Astrocyte of the spinal cord (primary cell): ENCODE data around the gene TBCA.

Experiments
- DNase-seq: peaks from one replicate; pipeline ENCODE4 v3.0.0; 2011; ENCODE audit warnings: low read depth, low spot score
- H3K4me3 ChIP-seq: 2 replicates; pipeline ENCODE4 v1.5.1; 2011; ENCODE audit warnings: low read depth, mild to moderate bottlenecking, low read length, moderate library complexity
- in situ Hi-C: cut with HindIII; loops from 2 replicates; pipeline ENCODE4 v1.10.0; 2017; ENCODE audit warnings: low sequenced_read_pairs
- TF ChIP-seq, protein P1 (sequence below): IDR thresholded peaks from 2 replicates; pipeline ENCODE4 v1.5.1; 2012; ENCODE audit warnings: low read depth, mild to moderate bottlenecking, low read length, inconsistent platforms

The TBCA gene

DNA sequence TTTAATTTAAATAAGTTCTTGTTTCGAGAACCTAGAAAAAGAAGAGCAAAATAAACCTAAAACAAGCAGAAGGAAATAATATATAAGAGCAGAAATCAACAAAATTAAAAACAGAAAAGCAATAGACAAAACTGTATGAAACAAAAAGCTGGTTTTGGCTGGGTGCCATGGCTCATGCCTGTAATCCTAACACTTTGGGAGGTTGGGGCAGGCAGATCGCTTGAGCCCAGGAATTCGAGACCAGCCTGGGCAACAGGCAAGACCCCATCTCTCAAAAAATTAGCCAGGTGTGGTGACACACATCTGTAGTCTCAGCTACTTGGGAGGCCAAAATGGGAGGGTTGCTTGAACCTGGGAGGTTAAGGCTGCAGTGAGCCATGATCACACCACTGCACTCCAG lies 78.4 kb downstream of the TBCA start:
- DNase-seq, result no peak
- no peak overlapping the region for H3K4me3 ChIP-seq
- TF ChIP-seq, protein P1, sequence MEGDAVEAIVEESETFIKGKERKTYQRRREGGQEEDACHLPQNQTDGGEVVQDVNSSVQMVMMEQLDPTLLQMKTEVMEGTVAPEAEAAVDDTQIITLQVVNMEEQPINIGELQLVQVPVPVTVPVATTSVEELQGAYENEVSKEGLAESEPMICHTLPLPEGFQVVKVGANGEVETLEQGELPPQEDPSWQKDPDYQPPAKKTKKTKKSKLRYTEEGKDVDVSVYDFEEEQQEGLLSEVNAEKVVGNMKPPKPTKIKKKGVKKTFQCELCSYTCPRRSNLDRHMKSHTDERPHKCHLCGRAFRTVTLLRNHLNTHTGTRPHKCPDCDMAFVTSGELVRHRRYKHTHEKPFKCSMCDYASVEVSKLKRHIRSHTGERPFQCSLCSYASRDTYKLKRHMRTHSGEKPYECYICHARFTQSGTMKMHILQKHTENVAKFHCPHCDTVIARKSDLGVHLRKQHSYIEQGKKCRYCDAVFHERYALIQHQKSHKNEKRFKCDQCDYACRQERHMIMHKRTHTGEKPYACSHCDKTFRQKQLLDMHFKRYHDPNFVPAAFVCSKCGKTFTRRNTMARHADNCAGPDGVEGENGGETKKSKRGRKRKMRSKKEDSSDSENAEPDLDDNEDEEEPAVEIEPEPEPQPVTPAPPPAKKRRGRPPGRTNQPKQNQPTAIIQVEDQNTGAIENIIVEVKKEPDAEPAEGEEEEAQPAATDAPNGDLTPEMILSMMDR, result no peak
- in situ Hi-C loops, result no loop called here

DNA sequence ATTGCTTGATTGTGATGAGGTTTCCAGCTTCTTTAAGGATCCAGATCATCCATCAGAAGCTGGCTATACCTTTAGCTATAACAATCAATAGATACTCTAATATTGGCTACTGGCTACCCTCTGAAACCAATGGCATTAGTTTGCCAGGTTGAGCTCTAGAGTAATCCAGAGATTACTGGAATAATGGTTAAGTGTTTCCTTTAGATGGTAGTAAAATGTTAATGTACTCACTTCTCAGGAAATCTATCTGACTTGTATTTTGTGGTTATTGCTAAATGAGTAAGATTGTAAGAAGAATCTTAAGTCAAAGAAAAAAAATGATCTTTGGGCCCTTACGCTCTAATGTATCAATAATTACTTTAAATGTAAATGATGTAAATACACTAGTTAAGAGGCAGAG lies 80.0 kb downstream of the TBCA start:
- no peak overlapping the region for H3K4me3 ChIP-seq
- in situ Hi-C loops, result no loop called here
- no peak for DNase-seq
- TF ChIP-seq, protein P1, result no peak

DNA sequence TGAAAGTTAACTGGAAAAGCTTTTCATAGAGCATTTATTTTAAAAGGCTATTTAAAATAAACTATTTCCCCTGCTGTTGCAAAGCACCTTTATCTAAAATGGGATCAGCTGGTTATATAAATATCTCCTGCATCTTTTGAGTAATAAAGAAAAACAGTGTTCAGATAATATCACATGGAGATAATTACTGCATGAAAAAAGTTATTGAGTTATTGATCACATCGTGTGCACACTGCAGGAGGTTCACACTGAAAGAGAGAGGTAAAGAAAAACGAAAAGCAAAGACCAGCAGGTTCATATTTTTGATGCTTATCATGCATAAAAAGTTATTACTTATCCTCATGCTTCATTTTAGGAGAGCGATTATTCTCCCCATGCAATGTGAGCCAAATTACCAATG lies 82.2 kb downstream of the TBCA start:
- H3K4me3 ChIP-seq, result no peak overlapping the region
- TF ChIP-seq, protein P1, result no peak
- no peak for DNase-seq
- in situ Hi-C loops, result no loop called here

DNA sequence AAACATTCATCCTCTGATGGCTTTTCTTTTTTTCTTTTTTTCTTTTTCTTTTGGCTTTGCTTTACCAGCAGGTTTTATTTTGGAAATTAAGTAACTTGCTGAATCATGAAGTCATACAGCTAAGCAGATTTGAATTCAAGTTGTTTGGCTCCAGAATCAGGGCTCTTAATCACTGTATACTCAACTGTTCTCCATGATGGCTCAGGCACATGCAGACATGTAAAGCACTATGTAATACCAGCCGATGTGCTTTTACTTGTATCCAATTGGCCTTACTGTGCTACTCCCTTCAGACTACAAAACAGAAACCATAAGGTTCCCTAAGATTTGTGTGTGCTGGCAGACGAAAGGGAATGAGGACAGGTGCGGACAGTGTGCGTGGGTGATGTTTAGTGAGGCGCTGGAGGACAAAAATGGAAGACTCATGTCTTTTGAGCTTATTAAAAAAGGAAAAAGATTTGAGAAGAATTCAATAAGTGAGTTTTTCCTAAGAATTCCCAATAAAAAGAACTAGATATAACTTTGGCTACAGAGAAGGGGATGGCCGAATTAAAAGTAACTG lies 92.9 kb downstream of the TBCA start:
- H3K4me3 ChIP-seq, result no peak overlapping the region
- in situ Hi-C loops, result no loop called here
- TF ChIP-seq, protein P1, result no peak
- no peak for DNase-seq

DNA sequence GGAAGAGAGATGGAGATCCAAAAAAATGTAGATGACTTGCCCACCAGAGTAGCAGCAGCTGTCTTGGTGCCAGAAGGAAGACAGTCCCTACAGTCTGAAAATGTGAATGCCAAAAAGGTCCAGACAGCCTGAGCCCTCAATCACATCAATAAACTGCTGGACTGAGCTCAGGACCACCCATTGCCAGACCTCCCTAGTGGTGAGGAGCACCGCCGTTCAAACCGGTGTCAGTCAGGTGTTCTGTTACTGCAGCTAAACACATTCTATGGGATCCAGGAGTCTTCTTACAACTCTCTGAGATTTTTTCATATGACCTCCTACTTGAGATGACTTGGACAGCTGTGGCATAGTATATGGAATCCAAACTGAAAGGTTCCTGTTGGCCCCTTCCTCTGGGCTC lies 105.6 kb downstream of the TBCA start:
- in situ Hi-C loops, result no loop called here
- TF ChIP-seq, protein P1, result no peak
- H3K4me3 ChIP-seq, result no peak overlapping the region
- DNase-seq, result no peak

DNA sequence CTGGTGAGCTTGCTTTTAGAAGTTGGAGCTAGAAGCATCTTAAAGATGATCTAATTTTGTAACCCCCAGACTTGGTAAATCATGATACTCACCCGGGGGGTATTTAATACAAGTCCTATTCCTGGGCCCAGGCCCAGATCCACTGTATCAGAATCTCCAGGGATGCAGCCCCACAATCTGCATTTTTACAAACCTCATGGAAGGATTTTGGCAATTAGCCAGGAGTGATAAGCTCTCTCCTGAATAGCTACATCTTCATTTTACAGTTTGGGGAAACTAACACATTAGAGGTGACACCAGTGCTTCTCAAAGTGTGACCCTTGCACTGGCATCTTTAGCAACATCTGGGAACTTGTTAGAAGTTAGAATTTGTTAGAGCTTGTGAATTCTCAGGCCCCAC lies 106.5 kb downstream of the TBCA start:
- DNase-seq, result no peak
- H3K4me3 ChIP-seq, result no peak overlapping the region
- in situ Hi-C loops, result no loop called here
- TF ChIP-seq, protein P1, result no peak
